Measurements from ENCODE around the gene RPS19.

Gene RPS19

GRCh38 chr19:41859618-41860418 lies at the start of gene RPS19:
Gene RPS19, plus strand, starts transcription at chr19:41860255. Its CDS starts 520 bp downstream, at chr19:41860775.
- peak; percentile 97 for DNase-seq (ENCODE audit: low read depth)

DNA sequence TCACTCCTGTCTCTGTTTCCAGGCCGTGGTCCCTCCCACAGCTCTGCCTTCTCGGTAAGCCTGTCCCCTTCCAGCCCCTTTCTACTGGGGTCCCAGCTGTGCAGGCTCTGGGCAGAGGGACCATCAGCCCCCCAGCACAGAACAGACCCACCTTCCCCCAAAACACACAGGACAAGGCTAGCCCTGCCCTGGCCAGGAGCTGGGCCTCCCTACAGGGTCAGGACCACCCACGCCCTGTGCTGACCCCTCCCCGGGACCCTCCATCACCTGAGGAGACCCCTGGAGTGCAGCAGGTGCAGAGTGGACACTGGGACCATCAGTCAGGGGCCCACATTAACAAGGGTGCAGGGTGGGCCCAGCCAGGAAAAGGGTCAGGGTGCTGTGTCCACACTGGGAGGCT lies 49.8 kb upstream of the RPS19 start:
- no peak for DNase-seq (ENCODE audit: low read depth)

DNA sequence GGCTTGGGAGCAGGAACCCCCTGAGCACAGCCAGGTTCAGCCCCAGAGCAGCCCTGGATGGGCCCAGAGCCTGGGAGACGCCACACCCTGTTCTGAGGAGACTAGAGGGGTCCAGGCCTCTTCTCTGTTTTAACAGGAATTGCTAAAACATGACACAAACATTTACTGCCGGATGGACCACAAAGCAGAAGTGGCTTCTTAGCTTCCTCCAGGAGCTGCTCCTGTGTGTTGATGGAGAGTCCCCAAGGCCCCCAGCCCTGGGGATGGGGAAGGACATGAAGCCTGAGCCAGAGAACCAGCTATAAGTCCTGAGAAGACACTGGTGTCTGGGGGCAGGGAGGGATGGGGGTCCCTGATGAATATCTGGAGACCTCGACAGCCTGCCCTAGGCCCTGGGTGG lies 49.0 kb upstream of the RPS19 start:
- no peak for DNase-seq (ENCODE audit: low read depth)

DNA sequence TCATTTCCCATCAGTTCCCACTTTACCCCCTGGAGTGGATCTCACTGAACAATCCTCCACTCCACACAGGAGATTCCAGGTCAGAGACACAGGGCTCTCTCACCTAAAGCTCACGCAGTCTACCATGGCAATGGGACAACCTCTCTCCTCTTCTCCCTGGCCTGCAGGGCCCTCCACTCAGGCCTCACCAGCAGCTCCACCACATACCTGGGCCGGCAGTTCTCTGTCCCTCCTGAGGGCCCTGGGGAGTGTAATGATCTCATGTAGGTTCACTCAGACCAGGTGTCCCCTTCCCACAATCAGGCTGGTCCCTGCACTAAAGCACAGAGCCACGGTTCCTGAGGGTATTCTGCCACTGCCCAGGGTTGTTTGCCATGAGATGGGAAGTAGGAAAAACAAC lies 48.1 kb upstream of the RPS19 start:
- no peak for DNase-seq (ENCODE audit: low read depth)

DNA sequence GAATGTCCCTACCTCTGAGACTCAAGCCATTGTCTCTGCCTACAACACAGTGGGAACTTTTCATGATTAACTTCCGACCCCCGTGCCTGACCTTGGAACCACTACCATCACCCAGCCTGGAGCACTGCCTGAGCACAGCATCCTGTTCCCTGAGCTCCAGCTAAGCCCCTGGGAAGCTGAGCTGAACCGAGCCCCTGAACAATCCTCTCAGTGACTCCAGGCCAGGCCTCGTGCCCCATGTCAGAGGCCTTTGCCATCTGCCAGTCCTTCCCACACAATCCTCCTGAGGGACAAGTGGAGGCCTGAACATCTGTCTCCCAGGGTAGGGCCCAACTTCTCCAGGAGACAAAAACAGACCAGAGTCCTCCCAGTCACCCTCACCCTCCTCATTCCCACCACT lies 46.1 kb upstream of the RPS19 start:
- no peak for DNase-seq (ENCODE audit: low read depth)

- DNase-seq (ENCODE audit: low read depth): no peak
Observed at GRCh38 chr19:41815301-41815700, 44.8 kb upstream of the RPS19 start.

GRCh38 chr19:41816761-41817160 lies 43.3 kb upstream of the RPS19 start:
- no peak for DNase-seq (ENCODE audit: low read depth)

DNA sequence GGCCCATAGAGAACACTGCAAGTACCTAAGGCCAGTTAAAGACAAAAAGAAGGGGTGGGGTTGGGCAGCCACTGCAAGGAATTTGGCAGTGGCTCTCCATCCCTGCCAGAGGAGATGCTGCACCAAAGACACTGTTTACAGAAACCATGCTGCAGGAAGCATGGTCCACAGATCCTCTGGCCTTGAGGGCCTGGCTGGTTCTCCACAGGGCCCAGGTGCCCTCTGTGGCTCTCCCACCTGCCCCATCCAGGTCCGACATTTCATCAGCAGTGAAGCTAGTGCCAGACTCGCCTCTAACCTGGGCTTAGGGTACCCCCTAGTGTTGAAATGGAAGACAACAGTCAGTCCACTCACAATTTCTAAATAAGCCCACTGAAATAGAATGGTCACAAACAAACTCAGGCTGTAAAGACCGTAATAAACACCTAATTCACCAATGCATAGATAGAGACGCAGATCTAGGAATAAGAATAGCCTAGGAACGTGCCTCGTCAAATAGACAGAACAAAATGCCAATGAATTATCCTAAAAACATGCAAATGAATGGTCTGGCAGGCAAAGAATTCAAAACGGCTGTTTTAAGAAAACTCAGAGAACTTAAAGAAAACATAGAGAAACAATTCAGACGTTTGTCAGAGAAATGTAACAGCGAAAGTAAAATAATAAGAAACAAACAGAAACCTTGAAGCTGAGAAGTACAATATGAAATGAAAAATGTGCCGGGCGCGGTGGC lies 38.9 kb upstream of the RPS19 start:
- no peak for DNase-seq (ENCODE audit: low read depth)

DNA sequence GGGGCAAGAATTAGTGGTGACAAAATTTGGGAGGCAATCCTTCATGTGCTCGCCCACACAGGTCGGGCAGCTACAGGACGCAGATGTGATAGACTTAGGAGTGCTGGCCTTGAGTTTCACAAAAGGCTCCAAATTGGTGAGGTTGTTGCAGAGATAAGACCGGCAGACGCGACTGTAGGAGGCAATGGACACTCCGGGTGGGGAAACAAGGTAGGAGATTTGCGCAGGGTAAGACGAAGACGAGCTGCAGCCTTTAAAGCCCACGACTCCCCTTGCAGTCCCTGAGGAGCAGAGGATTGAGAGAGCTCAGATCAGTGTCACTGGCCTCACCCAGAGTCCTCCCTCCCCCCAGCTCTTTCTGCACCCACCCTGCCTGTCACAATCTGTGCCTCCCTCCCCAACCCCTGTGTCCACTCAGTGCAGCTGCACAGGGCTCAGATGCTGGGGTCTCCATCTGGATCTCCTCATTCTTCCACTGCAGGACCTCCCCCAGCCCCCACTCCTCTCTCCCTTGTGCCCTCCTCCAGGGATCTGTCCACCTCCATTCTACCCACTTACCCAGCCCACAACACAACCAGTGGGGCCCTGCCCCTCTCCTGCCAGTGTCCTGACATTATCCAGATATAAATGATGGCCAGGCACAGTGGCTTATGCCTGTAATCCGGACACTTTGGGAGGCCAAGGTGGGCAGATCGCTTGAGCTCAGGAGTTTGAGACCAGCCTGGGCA lies 21.9 kb upstream of the RPS19 start:
- DNase-seq (ENCODE audit: low read depth): no peak

- no peak for DNase-seq (ENCODE audit: low read depth)
Observed at GRCh38 chr19:41839211-41839610, 20.8 kb upstream of the RPS19 start.

GRCh38 chr19:41843371-41843770 lies 16.7 kb upstream of the RPS19 start:
- no peak for DNase-seq (ENCODE audit: low read depth)

DNA sequence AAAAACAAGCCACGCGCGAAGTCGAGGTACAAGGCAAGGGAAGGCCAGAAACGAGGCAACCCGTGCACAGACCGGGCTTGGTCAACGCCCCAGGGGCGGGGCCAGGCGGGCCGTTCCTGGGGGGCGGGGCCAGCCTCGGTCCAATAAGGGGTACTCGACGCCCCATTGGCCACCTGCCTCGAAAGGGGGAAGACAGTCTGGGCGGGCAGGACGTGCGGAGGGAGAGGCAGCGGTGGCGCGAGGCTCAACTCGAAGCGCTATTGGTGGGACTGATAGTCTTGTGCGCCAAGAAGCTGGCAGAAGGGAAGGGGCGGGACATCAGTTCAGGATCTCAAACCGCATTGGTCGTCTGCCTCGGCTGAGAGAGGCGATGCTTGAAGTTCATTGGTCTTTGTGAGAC lies 15.5 kb upstream of the RPS19 start, which contains the start of gene LYPD4:
TSS of gene LYPD4 (minus strand) at position 83 of the 400 bp plus-strand sequence. CDS start 5,398 bp downstream, outside the sequence.
- no peak for DNase-seq (ENCODE audit: low read depth)

DNA sequence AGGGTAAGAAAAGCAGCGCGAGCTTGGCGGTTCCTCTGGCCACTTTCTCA lies 15.2 kb upstream of the RPS19 start, which contains the start of gene DMRTC2:
TSS of gene DMRTC2 (plus strand) at position 42 of the 50 bp plus-strand sequence. CDS start 2,387 bp downstream, outside the sequence.
- no peak for DNase-seq (ENCODE audit: low read depth)

DNA sequence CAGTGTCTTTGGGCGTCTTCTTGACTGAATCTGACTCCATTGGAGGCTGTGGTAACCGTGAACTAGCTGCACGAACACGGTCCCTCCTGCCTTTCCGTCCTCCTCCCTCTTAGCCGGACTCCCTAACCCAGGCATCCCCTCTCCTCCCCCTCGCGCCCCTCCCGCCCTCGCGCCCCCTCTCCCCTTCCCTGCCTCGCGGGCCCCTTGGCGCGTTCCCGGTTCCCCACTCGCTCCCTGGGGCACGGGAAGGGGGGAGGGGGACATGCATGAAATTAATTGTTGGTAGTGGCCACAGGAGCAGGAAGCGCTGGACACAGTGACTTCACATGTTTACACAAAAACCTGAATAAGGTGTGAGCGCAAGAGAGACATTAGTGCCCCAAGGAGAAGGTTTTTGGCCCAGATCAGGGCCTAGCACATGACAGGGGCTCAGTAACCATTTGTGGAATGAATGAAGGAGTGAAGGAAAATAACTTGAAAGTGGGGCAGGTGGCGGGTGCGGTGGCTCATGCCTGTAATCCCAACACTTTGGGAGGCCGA lies 14.9 kb upstream of the RPS19 start:
- no peak for DNase-seq (ENCODE audit: low read depth)

DNA sequence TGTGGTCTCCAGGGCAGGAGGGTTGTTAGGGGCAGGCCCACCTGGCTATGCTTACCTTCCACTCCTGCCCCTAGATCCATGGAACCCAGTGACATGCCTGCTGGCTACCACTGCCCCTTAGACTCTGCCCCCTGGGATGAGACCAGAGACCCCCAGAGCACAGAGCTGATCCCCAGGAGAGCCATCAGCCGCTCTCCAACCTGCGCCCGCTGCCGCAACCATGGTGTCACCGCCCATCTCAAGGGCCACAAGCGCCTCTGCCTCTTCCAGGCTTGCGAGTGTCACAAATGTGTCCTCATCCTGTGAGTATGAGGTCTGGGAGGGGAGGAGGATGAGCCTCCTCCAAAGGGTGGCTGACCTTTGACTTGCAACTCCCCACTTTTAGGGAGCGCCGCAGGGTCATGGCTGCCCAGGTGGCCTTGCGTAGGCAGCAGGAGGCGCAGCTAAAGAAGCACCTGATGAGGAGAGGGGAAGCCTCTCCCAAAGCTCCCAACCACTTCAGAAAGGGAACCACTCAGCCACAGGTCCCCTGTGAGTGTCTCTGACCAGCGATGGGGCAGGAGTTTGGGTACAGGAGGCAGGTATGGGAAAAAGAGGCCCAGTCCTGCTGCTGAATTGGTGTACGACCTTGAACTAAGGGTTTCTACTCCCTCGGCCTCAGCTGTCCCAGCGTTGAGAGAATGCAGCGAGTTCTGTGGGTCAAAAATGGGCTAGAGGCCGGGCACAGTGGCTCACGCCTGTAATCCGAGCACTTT lies 12.5 kb upstream of the RPS19 start:
- no peak for DNase-seq (ENCODE audit: low read depth)

DNA sequence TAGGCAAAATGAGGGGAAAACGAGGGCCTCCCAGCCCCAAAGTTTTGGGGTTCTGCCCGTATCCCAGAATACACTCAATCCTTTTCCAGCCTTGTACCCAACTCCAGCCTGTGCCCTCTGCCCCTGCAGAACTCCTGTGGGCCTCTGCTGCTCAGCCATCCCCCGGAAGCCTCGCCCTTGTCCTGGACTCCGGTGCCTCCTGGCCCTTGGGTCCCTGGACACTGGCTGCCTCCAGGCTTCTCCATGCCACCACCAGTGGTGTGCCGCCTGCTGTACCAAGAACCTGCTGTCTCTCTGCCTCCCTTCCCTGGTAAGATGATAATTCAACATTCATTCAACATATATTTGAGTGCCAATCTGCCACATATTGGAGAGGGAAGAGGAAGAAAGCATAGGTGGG lies 11.4 kb upstream of the RPS19 start:
- DNase-seq (ENCODE audit: low read depth): no peak

DNA sequence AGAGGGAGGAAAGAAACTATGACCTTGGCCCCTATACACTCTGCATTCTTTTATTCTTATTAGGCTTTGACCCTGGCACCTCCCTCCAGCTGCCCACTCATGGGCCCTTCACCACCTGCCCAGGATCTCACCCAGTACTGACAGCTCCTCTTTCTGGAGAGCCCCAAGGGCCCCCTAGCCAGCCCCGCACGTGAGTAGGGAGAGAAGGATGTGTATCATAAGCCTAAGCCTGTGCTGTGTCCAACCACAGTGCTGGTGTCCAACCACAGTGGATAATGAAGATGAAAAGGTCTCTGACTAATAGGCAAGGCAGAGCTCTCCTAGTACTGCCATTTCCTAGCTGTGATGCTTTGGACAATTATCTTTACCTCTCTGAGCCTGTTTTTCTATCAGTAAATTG lies 11.0 kb upstream of the RPS19 start:
- DNase-seq (ENCODE audit: low read depth): no peak

DNA sequence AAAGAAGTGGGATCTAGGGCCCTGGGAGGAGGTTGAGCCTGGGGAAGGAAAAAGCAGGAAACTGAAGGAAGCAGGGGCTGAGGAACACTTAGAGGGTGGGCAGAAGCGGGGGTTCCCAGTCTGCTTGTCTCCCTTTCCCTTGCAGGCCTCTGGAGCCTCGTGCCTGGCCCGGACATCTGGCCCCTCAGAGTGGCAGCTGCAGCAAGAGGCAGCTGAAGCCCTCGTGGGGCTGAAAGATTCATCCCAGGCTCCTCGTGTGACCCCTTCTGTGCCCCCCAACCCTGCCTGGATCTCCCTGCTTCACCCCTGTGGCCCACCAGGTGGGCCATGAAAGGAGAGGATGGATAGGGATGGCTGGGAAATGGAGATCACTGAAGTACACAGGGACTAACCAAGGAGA lies 9.7 kb upstream of the RPS19 start:
- no peak for DNase-seq (ENCODE audit: low read depth)

DNA sequence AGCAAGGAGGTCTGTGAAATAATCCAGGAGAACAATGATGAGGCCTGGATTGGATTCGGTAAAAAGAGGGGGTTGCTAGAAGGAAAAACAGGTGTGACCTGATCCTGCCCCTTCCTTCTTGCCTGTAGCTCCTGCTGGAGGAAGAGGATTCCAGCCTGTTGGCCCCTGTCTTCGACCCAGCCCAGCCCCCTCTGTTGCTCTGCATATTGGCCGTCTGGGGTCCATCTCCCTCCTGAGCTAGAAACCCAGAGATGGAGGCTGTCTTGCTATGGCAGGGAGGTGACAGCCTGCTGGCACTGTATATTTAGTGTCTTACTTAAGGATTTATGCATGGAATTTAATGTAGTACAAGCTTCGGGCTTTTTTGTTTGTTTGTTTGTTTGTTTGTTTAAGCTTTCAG lies 8.6 kb upstream of the RPS19 start:
- no peak for DNase-seq (ENCODE audit: low read depth)

DNA sequence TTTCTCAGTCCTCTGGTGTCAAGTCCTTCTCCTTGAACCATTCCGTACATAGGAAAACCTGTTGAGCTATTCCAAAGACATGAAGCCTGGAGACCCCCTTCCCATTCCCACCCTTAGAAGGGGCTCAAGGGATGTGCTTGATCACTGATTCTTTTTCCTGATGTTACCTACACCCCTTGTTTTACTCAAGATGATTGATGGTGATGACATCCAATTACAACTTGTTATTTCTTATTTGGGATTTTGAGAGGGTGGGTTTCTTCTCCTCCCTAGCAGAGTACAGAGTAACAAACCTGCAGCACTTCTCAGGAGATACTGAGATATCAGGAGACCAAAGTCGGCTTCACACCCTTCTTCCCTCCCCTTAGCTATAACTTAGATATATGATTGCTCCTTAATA lies 6.7 kb upstream of the RPS19 start:
- DNase-seq (ENCODE audit: low read depth): no peak

GRCh38 chr19:41853768-41854167 lies 6.3 kb upstream of the RPS19 start:
- DNase-seq (ENCODE audit: low read depth): no peak

- no peak for DNase-seq (ENCODE audit: low read depth)
Observed at GRCh38 chr19:41859213-41859617, 840 bp upstream of the RPS19 start.
